ENCODE data around the gene THUMPD3.

Gene THUMPD3

GRCh38 chr3:9411302-9411701, 48.4 kb downstream of the THUMPD3 start:
- TF ChIP-seq CTCF (IDR thresholded peaks at IDR 0.05; ENCODE audit: extremely low read depth, missing control alignments): no peak
- no peak for DNase-seq (ENCODE audit: low spot score)

- no peak for DNase-seq (ENCODE audit: low spot score)
- no peak for TF ChIP-seq CTCF (IDR thresholded peaks at IDR 0.05; ENCODE audit: extremely low read depth, missing control alignments)
Observed at GRCh38 chr3:9412293-9412692, 49.4 kb downstream of the THUMPD3 start.

- TF ChIP-seq CTCF (IDR thresholded peaks at IDR 0.05; ENCODE audit: extremely low read depth, missing control alignments): no peak
- DNase-seq (ENCODE audit: low spot score): no peak
Observed at GRCh38 chr3:9414826-9415225, 52.0 kb downstream of the THUMPD3 start.

- no peak for TF ChIP-seq CTCF (IDR thresholded peaks at IDR 0.05; ENCODE audit: extremely low read depth, missing control alignments)
- no peak for DNase-seq (ENCODE audit: low spot score)
Observed at GRCh38 chr3:9415485-9416138, 52.8 kb downstream of the THUMPD3 start.

- TF ChIP-seq CTCF (IDR thresholded peaks at IDR 0.05; ENCODE audit: extremely low read depth, missing control alignments): no peak
- no peak for DNase-seq (ENCODE audit: low spot score)
Observed at GRCh38 chr3:9416139-9416780, 53.4 kb downstream of the THUMPD3 start.

GRCh38 chr3:9420850-9421549, 58.1 kb downstream of the THUMPD3 start:
- no peak for DNase-seq (ENCODE audit: low spot score)
- TF ChIP-seq CTCF (IDR thresholded peaks at IDR 0.05; ENCODE audit: extremely low read depth, missing control alignments): no peak

Measured in GM20000 (cell line).